NCI-H446 (cell line): ENCODE data around the gene DDX31.

ENCODE experiments used
- DNase-seq, 2 experiments: peaks; one replicate each; lab custom pipeline; 2025; lab: John Stamatoyannopoulos, UW

The DDX31 gene

DNA sequence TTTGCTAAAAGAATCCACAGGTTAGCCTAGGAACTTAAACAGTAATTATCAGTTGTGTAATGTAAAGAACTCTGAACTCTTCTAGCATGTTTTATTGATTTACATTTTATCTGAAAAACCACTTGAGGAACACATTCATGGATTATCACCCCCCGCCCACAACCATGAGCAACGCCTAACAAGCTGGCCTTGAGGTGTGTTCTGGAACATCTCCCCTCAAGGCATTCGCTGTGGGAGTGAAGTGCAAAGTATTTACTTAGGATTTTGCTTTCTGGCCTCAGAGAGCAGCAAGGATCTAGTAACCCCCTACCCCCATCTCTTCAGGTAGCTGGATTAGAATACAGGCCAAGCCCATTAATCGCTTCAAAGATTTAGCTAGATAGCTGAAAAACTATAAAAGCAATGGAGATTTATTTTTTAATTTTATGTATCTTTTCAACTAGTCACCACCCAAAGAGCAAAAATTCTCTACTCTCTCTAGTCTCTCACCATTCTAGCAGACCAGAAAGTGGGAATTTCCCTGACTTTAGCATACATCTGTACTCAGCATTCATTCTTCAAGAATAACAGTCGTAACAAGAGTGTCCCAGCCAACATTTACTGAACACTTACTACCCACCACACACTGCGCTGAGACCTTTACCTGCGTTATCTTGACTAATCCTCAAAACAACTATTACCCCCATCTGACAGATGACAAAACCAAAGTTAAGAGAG is 37.2 kb downstream of the DDX31 start:
- no peak for DNase-seq

DNA sequence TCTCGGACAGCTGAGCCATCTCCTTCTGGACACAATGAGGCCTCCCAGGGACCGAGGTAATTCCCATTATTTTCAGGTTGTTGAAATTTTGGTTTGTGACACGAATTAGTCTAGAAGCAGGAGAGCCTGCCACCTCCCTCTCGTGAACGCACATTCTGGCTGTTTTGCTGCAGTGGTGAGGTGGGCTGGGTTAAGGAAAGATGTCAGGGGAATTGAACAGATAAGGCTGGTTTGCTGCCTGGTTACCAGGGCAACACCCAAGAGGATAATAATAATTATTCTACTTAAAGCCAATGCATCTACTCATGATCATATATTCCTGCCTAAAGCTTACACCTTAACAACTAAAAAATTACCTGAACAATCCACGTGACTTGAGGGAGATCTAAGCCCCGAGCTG is 38.1 kb downstream of the DDX31 start:
- DNase-seq, result no peak

DNA sequence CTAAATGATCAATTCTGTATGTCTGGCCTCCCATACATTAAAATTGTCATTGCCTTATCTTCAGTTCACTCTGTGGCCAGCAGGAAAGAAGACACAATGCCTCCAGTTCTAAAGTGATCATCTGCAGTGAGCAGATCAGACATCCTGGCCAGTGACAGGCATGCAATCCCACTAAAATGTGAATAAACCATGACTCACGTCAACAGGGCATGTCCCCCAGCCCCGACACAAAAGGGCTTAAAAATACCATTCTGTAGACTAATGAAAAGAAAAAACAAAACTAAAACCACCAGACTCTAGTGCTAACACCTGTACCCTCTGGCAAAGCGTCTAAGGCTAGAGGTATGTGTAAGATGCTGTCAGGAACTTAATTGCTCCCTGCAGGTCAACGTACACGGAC is 38.5 kb downstream of the DDX31 start:
- DNase-seq, result no peak

DNA sequence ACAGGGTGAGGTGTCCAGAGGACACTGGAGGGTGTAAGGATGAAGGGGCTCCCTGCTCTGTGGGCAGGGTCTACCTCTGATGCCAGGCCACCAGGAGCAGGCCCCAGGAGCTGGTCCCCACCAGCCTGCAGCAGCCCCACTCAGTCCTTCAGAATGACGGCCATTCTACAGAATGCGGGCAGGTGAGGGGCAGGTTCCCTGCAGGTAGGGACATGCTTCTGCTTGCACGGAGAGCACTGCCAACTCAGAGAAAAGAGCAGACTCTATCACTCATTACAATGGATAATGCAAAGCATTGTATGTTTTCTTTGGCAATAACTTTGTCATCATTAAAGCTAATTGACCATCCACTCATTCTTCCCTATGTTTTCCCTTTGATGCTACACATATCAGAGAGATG is 39.0 kb downstream of the DDX31 start:
- DNase-seq, result no peak

DNA sequence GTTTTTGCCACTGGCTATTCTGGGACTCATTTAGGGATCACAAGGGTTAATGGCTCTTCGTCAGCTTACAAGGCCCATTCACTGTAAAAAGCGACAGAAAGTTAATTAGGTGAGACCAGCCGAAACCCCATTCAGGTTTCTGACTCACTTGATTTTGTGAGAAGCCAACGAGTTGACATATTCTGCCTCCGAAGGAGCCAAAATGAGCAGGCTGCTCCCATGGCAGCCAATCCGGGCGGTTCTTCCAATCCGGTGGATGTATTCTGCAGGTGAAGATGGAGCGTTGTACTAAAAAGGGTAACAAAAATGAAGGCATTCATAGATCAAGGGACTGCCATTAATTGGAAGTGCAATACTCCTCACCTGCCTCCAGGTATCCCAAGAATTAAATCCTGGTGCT is 39.7 kb downstream of the DDX31 start:
- no peak for DNase-seq

DNA sequence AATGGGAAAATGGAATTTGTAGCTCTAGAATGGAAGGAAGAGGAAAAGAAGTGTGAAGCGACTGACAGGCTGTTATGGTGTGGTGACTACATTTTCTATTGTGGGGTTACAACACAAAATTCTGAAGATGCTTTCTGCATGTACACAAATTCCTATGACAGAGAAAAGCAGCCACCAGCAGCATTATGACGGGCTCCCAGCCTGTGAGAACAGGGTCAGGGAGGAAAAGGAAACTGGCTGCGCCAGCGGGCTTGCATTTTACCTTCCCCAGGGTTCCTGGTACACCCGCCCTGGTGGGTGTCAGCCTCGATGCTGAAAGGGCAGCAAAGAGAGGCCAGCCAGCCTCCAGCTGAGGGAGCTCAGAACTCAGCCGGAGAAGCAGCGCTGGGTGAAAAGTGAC is 41.0 kb downstream of the DDX31 start:
- no peak for DNase-seq

DNA sequence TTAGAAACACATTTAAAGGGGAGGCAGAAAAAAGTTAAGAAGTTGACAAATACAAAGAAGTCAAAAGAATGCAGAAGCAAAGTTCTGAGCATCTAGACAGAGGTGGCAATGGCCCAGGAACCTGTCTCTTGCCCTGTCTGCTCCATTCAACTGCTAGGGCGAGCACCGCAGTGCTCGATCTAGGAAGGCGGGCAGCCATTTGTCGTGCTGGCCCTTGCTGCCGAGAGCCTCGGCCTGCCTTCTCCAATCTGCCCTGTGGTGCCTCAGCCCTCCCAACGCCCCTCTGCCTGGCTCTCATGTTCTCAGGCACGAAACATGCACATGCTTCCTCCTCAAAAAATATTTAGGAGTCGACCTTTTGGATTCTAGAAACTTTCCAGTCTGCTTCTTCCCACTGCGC is 42.2 kb downstream of the DDX31 start:
- no peak for DNase-seq

DNA sequence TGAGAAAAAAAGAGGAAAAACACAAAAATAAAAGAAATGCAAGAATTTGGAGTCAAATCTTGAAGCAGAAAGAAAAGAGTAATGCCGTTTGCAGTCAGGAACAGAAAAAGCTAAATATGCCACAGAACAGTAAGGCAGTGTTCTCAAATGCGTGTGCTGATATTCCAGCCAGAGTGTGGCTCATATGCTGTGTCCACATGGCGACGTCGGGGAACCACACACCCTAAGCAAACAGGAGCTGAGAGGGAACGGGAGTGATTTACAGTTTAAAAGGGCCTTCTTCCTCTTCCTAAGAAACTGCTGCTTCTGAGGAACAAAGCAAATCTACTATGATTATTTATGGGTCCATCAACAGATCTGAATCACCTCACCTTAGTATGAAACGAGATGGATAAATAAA is 42.7 kb downstream of the DDX31 start:
- no peak for DNase-seq

DNA sequence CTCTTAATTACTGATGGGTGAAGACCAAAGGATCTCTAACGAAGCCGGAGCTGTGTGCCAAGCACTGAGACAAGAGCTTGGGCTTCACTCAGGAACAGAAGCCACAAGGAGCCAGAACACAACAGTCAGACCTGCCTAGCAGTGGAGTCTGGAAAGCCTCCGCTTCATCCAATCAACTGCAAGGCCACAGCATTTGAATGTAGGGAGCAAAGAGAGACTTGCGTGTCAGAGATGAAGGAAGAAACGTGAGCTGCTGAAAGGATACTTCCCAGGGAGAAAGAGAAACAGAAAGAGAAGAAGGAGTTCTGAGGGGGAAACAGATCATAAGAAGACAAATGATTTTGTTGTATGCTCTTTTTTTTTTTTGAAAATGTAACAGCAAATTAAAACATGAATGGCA is 43.5 kb downstream of the DDX31 start:
- DNase-seq, result peak in 1 of 2 experiments; percentile 5

DNA sequence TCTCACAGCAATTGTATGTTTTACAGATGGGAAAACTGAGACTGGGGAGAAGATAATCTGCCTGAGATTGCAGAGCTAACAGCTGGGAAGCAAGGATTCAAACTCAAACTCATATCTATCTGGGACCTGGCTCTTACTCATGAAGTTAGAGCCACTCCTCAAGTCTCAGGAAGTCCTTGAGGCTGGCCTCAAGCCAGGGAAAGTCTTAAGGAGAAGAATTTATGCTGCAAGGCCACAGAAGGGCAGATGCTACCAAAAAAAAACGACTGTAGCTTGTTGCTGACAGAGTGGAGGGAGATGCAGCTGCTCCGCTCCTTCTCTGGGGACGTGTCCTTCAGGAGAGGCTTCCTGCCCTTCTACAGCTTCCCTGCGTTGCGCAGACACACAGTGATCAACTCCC is 47.6 kb downstream of the DDX31 start:
- DNase-seq, result no peak

DNA sequence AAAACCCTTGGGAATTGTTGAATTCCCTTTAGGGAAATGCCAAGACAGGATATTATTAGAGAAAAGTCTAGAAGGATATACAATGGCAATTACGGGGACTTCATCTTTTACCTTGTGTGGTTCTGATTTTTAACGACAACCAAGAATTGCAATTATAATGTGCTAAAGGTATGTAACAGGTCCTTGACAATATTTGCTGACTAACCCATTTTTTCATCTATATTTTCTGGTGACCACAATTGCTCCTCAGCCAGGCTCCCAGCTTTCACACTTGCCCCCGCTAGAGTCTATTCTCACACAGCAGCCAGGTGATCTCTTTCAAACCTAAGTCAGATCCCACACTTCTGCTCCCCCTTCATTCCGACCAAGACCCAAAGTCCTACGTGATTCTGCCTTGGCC is 53.1 kb downstream of the DDX31 start:
- DNase-seq, result no peak

DNA sequence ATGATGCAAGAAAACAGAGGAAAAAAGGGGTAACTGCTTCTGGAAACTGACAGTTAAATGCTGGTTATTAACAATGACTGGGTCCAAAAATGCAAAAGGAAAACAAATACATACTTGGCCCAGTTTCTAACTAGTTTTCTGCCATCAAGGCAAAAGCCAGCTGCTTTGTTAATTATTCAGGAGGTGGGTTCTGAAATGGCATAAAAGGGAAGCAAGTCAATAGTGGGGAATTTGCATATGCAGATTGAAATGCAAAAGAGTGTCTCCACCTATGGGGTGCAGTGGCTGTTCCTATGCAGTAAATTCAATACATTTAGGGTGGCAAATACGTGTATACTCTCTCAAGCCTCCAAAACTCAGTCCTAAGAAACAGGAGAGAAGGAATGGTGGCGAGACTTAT is 54.0 kb downstream of the DDX31 start:
- DNase-seq, result no peak

DNA sequence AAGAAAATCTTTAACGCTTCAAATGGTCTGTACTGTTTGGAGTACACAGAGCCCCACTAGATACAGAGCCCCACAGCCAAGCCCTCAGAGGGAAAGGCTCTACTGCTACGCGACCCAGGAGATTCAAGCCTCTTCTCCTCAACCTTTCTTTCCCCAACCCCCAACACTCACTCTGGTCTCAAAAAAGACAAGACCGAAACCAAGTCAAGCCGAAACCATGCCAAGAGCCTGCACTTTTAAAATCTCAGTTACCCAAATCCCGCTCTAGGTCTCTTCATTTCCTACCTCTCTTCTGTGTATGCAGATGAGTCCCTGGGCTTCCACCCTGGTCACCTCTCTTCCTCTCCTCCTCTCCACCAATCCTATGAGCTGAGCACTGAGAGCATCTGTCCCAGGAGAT is 55.5 kb downstream of the DDX31 start:
- DNase-seq, result no peak

DNA sequence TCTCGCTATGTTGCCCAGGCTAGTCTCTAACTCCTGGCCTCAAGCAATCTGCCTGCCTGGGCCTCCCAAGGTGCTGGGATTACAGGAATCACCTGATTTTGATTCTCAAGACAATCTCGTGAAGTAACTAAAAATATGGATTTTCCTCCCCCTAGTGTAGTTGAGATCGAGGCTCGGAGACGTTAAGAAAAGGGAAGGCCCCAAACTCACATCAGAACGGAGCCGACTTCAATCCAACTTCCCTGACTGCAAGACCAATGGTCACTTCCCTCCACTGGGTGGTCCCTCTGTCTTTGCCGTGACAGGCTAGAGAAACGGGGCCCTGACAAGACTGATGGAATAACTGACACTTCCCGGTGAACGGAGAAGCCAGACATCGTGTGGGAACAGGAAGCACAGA is 59.1 kb downstream of the DDX31 start:
- DNase-seq, result no peak

DNA sequence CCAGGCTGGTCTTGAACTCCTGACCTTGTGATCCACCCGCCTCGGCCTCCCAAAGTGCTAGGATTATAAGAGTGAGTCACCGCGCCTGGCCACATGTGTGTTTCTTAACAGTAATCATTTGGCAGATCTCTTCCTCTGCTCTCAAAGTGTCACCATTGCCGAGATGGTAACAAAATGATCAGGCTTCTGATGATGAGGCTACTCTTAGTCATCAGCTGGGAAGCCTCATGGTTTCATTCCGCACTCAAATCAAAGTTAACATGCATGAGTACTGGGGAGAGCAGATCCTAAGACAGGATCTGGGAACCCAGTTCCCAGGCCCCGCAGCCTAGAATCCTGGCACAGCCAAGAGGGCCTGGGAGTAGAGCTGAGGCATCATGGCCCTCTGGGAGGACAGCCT is 60.0 kb downstream of the DDX31 start:
- no peak for DNase-seq

DNA sequence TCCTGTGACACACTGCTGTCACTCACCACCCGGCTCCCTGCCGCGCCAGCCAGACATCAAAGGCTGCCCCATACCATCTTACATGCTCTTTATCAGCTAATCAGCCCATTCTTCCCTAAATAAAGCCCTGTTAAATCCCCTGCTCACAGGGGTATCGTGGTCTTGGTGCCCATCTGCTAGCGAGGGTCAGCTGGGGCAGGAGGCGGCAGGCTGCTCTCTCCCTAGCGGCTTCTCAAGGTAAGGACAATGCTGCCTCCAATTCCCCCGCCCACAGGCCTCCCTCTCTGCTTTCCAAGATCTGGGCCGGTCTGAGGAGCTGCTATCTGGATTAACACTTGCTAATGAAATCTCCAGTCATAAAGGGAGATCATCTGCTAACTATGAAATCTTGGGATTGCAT is 60.6 kb downstream of the DDX31 start:
- no peak for DNase-seq

DNA sequence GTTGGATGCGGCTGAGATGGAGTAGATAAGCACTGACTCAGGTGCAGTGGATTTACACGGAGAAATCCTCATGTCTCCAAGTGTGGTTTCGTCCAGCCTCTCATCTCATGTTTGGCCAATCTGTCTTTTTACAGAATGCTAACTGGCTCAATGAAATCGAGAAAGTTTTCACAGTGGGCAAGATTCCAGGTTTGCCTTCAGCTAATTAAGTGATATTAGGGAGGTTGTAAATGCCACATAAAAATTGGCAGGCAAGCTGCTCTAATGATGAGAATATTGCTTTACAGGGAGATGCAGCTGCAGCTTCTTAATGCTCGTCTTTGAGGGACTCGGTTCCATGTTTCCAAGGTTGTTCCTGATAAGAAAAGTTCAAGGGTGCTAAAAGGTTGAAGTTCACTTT is 63.7 kb downstream of the DDX31 start:
- DNase-seq, result no peak

DNA sequence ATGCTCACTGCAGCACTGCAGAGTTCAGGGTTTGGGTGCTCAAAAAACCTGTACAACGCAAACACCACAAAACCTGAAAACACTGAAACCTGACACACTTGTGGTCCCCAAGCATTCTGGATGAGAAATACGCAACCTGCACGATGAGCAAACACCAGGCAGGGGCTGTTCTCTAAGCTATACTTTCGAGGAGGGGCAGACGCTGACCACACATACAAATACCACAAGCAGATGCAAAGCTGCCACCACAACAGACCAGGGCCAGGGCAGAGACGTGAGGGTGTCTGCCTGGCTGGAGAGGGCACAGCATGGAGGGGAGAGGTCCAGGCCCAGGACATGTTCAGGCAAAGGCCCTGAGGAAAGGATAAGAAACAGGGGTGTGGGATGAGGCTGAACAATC is 64.4 kb downstream of the DDX31 start:
- no peak for DNase-seq

DNA sequence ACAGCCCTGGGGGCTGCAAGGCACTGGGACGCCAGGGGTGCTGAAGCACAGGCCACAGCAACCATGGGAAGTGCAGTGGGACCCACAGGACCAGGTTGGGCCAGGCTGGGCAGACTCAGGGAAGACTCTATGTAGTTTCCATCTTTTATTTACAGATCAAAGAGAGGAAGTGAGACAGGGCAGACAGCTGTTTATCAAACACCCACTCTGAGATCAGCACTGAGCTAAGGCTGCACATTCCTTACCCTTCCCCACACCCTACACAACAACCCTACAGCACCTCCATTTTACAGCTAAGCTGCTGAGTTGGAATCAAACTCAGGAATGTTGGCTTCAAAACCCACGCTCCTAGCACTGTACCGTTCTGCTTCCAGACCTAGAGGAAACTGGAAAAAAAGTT is 67.6 kb downstream of the DDX31 start:
- no peak for DNase-seq

DNA sequence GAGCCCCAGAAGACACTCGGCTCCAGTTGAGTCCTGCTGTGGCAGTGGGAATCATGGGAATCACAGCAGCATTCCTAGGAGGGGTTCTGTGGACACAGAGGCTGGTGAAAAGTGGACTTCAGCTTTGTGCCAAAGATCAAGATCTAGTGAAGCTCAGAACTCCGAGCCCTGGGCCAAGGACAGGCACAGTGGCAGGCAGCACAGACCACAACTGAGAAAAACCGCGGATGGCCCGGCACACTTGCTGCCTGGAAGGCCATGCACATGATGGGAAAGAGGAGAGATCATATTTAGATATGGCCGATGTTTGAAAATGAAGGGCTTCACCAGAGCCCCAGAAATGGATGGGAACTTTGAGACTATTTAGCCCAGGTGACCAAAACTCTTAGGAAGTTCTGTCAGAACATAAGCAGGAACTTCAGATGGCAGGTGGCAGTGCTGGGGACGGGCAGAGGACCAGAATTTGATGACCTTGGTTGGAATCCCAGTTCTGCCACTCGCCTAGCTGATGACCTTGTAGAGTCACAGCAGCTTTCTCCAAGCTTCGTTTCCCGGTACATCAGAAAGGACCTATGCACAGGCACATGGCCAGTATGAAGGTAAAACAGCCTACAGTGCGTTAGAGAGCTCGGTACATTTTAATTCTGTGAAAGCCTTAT is 69.3 kb downstream of the DDX31 start:
- no peak for DNase-seq

DNA sequence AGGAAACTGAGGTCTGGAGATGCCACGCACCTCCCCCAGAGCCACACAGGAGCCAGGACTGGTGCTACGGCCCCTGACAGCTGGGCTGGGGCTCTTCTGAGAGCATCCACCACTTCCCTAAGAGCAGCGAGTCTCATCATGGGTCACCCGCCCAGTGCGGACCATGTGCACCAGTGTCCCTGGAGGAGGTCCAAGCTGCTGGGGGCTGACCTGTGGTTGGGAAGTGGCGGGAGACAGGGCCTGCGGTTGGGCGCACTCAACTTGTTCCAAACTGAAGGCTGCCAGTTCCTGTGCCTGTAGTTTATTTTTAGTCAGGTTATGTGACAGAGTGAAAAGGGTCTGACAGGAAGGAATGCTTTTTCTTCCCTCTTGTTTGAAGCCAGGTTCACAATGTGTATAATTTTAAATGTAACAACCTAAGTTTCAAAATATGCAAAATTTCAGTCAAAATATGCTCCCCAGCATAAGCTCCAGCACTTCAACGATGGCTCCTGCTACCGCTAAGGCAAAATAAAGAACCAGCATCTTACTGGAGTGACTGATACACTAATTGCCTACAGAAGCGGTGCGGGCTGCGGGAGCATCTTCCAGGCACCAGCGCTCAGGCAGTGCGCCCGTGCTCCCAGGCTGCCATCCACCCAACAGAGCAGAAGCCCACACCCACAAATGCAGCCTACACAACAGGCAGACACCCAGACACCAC is 72.6 kb downstream of the DDX31 start:
- no peak for DNase-seq

DNA sequence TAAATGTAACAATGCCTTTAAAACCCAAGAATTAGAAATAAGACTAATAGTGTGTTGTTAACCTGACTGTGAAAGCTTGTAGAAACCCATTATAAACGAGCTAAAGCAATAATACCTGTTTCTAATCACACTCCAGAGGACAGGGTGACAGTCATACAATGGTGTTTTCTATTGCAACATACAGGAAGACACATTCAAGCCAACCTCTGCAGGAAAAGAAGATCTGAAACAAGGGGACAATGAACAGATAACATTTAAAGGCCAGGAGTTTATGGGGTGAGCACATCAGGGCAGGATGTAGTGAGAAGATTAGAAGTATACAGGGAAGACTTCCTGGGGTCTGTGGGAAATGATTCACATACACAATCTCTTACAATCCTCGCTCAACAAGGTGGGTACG is 73.6 kb downstream of the DDX31 start:
- DNase-seq, result no peak

DNA sequence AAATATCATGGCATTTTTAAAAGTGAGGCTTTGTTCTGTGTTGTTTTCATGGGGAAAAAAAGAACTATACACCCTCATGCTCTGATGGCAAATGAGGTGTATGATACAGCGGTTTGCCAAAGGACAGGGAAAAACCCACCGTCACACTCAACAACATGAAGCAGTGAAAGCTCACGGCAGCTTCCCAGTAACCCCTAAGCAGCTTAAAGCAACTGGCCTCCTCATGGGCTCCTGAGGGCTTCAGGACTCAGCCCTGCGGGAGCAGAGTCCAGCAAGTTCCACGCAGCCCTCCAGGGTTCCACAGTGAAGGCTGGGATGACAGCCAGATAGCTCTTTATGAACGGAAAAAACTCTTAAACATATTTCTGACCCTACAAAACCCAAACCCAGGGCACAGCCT is 74.5 kb downstream of the DDX31 start:
- DNase-seq, result no peak

DNA sequence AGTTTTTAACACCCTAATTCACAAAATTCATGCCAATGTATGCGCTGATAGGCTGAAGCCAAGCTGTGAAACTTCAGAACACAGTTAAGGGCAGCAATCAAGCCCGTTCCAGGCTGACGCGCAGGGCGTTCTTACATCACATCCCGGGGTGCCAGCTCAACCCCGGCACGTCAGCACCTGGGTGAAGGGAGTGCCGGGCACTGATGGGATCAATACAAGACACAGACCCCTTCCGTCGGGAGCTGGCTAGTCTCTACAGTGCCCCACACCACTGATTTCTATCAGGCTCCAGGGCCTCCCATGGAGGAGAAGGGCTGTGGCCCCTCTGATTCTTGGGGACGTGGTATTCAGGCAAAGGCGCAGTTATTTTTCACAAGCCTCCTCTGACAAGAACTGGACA is 75.4 kb downstream of the DDX31 start:
- no peak for DNase-seq
